ENCODE data around the gene PLA2G7. TPM values are rescaled to one million over a fixed set of nuclear protein-coding genes. Genes with fewer than 3 reads are reported as not detected.
A peak's percentile ranks its signal among the peaks of the same experiment; 100 is the strongest.

The PLA2G7 gene
- total and polyA plus RNA-seq, 8 donors: 0.61 to 9.3 (median 1.2) TPM; not detected in 2

GRCh38 chr6:46715141-46715540 lies 20.0 kb downstream of the PLA2G7 start:
- TF ChIP-seq POLR2AphosphoS5 (IDR thresholded peaks at IDR 0.05) (no peak), CTCF (IDR thresholded peaks at IDR 0.05) (no peak), EP300 (IDR thresholded peaks at IDR 0.05) (no peak), POLR2A (IDR thresholded peaks at IDR 0.05) (no peak)
- Histone ChIP-seq H3K4me3 (no peak overlapping the region), H3K27ac (no peak overlapping the region), H3K27me3 (peaks cover 0 to 6% (median 0%) of the 10 kb centered on the region in 3 donors), H3K9me3 (no peaks in the 10 kb centered on the region), H3K4me1 (no peaks in the 10 kb centered on the region), H3K36me3 (no peaks in the 10 kb centered on the region)
- intact Hi-C loops (cut with DNase I; ENCODE audit: low total_unique reads): no loop called here
- DNase-seq: no peak

- no peak overlapping the region for H3K4me3 ChIP-seq
- 80 to 97% (median 92%) methylated on average over 1 of the region's 1 CpG for WGBS, 5 donors
- no peak for DNase-seq
- intact Hi-C loops (cut with DNase I; ENCODE audit: low total_unique reads): no loop called here
- no peak overlapping the region for H3K27ac ChIP-seq
- H3K9me3 ChIP-seq: no peaks in the 10 kb centered on the region
- no peaks in the 10 kb centered on the region for H3K36me3 ChIP-seq
- H3K4me1 ChIP-seq: no peaks in the 10 kb centered on the region
- peaks cover 0 to 4% (median 0%) of the 10 kb centered on the region in 3 donors for H3K27me3 ChIP-seq
- TF ChIP-seq POLR2AphosphoS5 (IDR thresholded peaks at IDR 0.05) (no peak), POLR2A (IDR thresholded peaks at IDR 0.05) (no peak), CTCF (IDR thresholded peaks at IDR 0.05) (no peak)
Observed at GRCh38 chr6:46711491-46711890, 23.7 kb downstream of the PLA2G7 start.

GRCh38 chr6:46706464-46706863 lies 28.7 kb downstream of the PLA2G7 start:
- no peaks in the 10 kb centered on the region for H3K9me3 ChIP-seq
- no peak overlapping the region for H3K4me3 ChIP-seq
- intact Hi-C loops (cut with DNase I; ENCODE audit: low total_unique reads): no loop called here
- H3K4me1 ChIP-seq: no peaks in the 10 kb centered on the region
- WGBS, 5 donors: 78 to 85% (median 83%) methylated on average over 2 of the region's 2 CpGs
- DNase-seq: no peak
- peaks cover 0 to 4% (median 0%) of the 10 kb centered on the region in 3 donors for H3K27me3 ChIP-seq
- H3K36me3 ChIP-seq: no peaks in the 10 kb centered on the region
- no peak overlapping the region for H3K27ac ChIP-seq
- no peak for TF ChIP-seq CTCF (IDR thresholded peaks at IDR 0.05)
- no peak for TF ChIP-seq POLR2A (IDR thresholded peaks at IDR 0.05)
- no peak for TF ChIP-seq EP300 (IDR thresholded peaks at IDR 0.05)
- TF ChIP-seq POLR2AphosphoS5 (IDR thresholded peaks at IDR 0.05): no peak

- TF ChIP-seq EP300 (IDR thresholded peaks at IDR 0.05): no peak
- no peak for TF ChIP-seq POLR2AphosphoS5 (IDR thresholded peaks at IDR 0.05)
- no peak for TF ChIP-seq POLR2A (IDR thresholded peaks at IDR 0.05)
- no peak for TF ChIP-seq CTCF (IDR thresholded peaks at IDR 0.05)
- DNase-seq: peak in 1 of 2 donors; percentile 37
- Histone ChIP-seq H3K9me3 (no peaks in the 10 kb centered on the region), H3K4me3 (no peak overlapping the region), H3K4me1 (no peaks in the 10 kb centered on the region), H3K36me3 (no peaks in the 10 kb centered on the region), H3K27me3 (peaks cover 0 to 4% (median 0%) of the 10 kb centered on the region in 3 donors), H3K27ac (no peak overlapping the region)
- intact Hi-C loops (cut with DNase I; ENCODE audit: low total_unique reads): no loop called here
- WGBS, 5 donors: 6 to 10% (median 8%) methylated on average over 3 of the region's 3 CpGs
Observed at GRCh38 chr6:46704562-46704961, 30.6 kb downstream of the PLA2G7 start.

Measured in stomach (tissue), 9 donors.